ENCODE data around the gene CDK19. TPM values are rescaled to one million over a fixed set of nuclear protein-coding genes. Genes with fewer than 3 reads are reported as not detected.

CDK19 gene
- total and polyA plus RNA-seq, 2 of the 4 experiments (the other 2 are of a cell fraction): 6.0 to 6.8 TPM

GRCh38 chr6:110574817-110575216 lies 240.5 kb downstream of the CDK19 start:
- H2BK5ac ChIP-seq (ENCODE audit: low read depth, low read length, poor library complexity, severe bottlenecking): no peak overlapping the region
- TF ChIP-seq MAZ (IDR thresholded peaks at IDR 0.05; ENCODE audit: borderline replicate concordance, low read depth, low read length): no peak
- TF ChIP-seq RFX5 (IDR thresholded peaks at IDR 0.05; ENCODE audit: low read depth, low read length): no peak
- CTCF ChIA-PET: no interaction called here
- no peak for ATAC-seq (ENCODE audit: low read depth)
- H2BK20ac ChIP-seq (ENCODE audit: low read depth, low read length): no peak overlapping the region
- no peak overlapping the region for H3K4ac ChIP-seq (ENCODE audit: low read depth, low read length)
- H4K5ac ChIP-seq (ENCODE audit: low read depth, low read length): no peak overlapping the region
- no peak overlapping the region for H4K91ac ChIP-seq (ENCODE audit: insufficient read depth, low read depth, low read length)
- no peaks in the 10 kb centered on the region for H3K27me3 ChIP-seq (ENCODE audit: control insufficient read depth, insufficient read depth, low read length)
- no peak overlapping the region for H3K27ac ChIP-seq (ENCODE audit: insufficient read depth, low read length)
- no peak overlapping the region for H2BK120ac ChIP-seq (ENCODE audit: low read depth, low read length)
- no peak overlapping the region for H3K18ac ChIP-seq (ENCODE audit: low read depth, low read length)
- no peak overlapping the region for H2AK9ac ChIP-seq (replicated peaks; ENCODE audit: low read depth, low read length, poor library complexity)
- H3K4me3 ChIP-seq (ENCODE audit: insufficient read depth, low read depth, low read length): no peak overlapping the region
- POLR2A ChIA-PET (ENCODE audit: unreplicated experiment): no interaction called here
- no peak overlapping the region for H2AK5ac ChIP-seq (ENCODE audit: low read depth, low read length)
- no peak overlapping the region for H3K14ac ChIP-seq (replicated peaks; ENCODE audit: low read depth, low read length)
- H4K20me1 ChIP-seq (ENCODE audit: insufficient read depth, low read length): no peaks in the 10 kb centered on the region
- no peak overlapping the region for H3K9ac ChIP-seq (ENCODE audit: low read depth, low read length)
- DNase-seq: no peak
- intact Hi-C loops (cut with micrococcal nuclease): no loop called here
- BruUV-seq (replicated peaks): no TSS peak
- no peaks in the 10 kb centered on the region for H3K9me1 ChIP-seq (ENCODE audit: insufficient read depth, low read length)
- H3K56ac ChIP-seq (ENCODE audit: extremely low read depth, insufficient read depth, low read length): no peak overlapping the region
- no peak overlapping the region for H4K8ac ChIP-seq (ENCODE audit: low read depth in 2 of 2, low read length in 2 of 2)
- H3K36me3 ChIP-seq (ENCODE audit: control insufficient read depth, insufficient read depth, low read length): no peaks in the 10 kb centered on the region
- in situ Hi-C loops (cut with MboI; ENCODE audit: low sequenced_read_pairs): no loop called here
- H3K4me1 ChIP-seq (ENCODE audit: control insufficient read depth, insufficient read depth, low read length): no peaks in the 10 kb centered on the region
- no peak overlapping the region for H3K23ac ChIP-seq (ENCODE audit: low read depth, low read length)
- H2BK15ac ChIP-seq (ENCODE audit: low read depth, low read length): no peak overlapping the region
- dilution Hi-C loops (cut with HindIII; ENCODE audit: low sequenced_read_pairs, unreplicated experiment): no loop called here
- no peaks in the 10 kb centered on the region for H3K9me3 ChIP-seq (ENCODE audit: control insufficient read depth, insufficient read depth, low read length)
- H3K4me2 ChIP-seq (ENCODE audit: low read depth, low read length): no peak overlapping the region
- 60% methylated on average over 1 of the region's 3 CpGs; no CpG with 5 or more reads in 1 of the 2 experiments for WGBS, 2 experiments (ENCODE audit: extremely low coverage in 2 of 2, insufficient read length in 1 of 2)
- H3K79me1 ChIP-seq (ENCODE audit: low read depth in 1 of 2, low read length in 2 of 2): no peaks in the 10 kb centered on the region
- no peak overlapping the region for H2AFZ ChIP-seq (replicated peaks; ENCODE audit: low read length, poor library complexity)

Data from IMR-90 (cell line).